ENCODE measurements around the gene DCLK2. TPM values are rescaled to one million over a fixed set of nuclear protein-coding genes. Genes with fewer than 3 reads are reported as not detected.

Gene DCLK2
- total RNA-seq, 1 donor from 2014 or later: 49.2 TPM

DNA sequence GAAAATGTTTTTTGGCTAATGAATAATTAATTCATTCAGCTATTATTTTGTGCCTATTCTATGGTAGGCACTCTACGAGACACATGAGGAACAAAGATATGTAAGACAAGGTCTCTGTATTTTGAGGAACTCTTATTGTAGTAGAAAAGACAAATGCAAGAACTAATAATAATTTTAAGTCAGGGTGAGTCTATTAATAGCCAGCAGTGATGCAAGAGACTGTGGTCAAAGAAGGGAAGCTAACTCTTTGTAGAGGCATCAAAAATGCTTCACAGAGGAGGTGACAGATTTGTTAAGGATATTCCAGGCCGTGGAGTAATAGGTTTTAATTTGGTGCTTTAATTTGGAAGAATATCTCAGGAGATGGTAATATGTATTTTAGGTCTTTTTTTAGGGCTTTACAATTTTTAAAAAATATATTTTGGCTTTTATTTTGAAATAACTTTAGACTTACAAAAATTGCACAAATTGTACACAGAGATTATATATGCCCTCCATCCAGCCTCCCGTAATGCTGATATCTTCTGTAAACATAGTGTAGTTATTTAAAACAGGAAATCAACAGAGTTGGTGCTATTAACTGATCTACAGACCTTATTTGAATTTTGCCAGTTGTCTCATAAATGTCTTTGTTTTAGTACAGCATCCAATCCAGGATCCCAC lies 48.1 kb downstream of the DCLK2 start:
- DNase-seq (ENCODE audit: low spot score in 2 of 2, unreplicated experiment in 2 of 2): no peak
- no peak for TF ChIP-seq CTCF (IDR thresholded peaks at IDR 0.05; ENCODE audit: unreplicated experiment)
- no peak overlapping the region for H3K4me3 Mint-ChIP-seq
- peaks cover 21% of the 10 kb centered on the region for H3K9me3 Mint-ChIP-seq
- H3K27me3 Mint-ChIP-seq (ENCODE audit: low read depth): no peaks in the 10 kb centered on the region
- peaks cover 15% of the 10 kb centered on the region for H3K4me1 Mint-ChIP-seq
- no peak overlapping the region for H3K27ac Mint-ChIP-seq
- H3K36me3 Mint-ChIP-seq: peaks cover 25% of the 10 kb centered on the region

- H3K36me3 Mint-ChIP-seq: peaks cover 20% of the 10 kb centered on the region
- H3K9me3 Mint-ChIP-seq: peaks cover 16% of the 10 kb centered on the region
- H3K27ac Mint-ChIP-seq: no peak overlapping the region
- peaks cover 15% of the 10 kb centered on the region for H3K4me1 Mint-ChIP-seq
- TF ChIP-seq CTCF (IDR thresholded peaks at IDR 0.05; ENCODE audit: unreplicated experiment): no peak
- no peaks in the 10 kb centered on the region for H3K27me3 Mint-ChIP-seq (ENCODE audit: low read depth)
- no peak for DNase-seq (ENCODE audit: low spot score in 2 of 2, unreplicated experiment in 2 of 2)
- H3K4me3 Mint-ChIP-seq: no peak overlapping the region
Observed at GRCh38 chr4:150126864-150127203, 48.6 kb downstream of the DCLK2 start.

DNA sequence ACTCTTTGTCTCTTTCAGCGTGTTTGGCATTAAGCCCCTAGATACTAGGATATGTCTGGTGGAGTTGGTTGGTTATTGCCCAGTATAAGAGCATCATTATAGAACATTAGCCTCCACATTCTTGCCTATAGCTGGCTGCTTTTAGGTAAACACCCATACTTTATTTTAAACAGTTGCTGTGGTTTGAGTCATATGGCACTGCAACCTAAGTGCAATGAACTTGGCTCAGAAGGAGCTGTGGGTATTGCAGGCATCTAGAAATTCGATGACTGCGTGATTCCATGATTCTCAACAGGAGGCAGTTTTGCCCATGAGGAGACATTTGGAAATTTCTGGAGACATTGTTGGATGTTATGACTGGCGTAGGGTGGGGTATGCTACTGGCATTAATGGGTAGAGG lies 49.5 kb downstream of the DCLK2 start:
- Mint-ChIP-seq H3K27ac (no peak overlapping the region), H3K27me3 (ENCODE audit: low read depth) (no peaks in the 10 kb centered on the region), H3K36me3 (peaks cover 13% of the 10 kb centered on the region), H3K4me1 (peaks cover 15% of the 10 kb centered on the region), H3K4me3 (no peak overlapping the region), H3K9me3 (peaks cover 9% of the 10 kb centered on the region)
- DNase-seq (ENCODE audit: low spot score in 2 of 2, unreplicated experiment in 2 of 2): no peak
- TF ChIP-seq CTCF (IDR thresholded peaks at IDR 0.05; ENCODE audit: unreplicated experiment): no peak

- Mint-ChIP-seq H3K27ac (no peak overlapping the region), H3K27me3 (ENCODE audit: low read depth) (no peaks in the 10 kb centered on the region), H3K9me3 (peaks cover 3% of the 10 kb centered on the region), H3K4me1 (peaks cover 31% of the 10 kb centered on the region), H3K36me3 (peaks cover 14% of the 10 kb centered on the region), H3K4me3 (no peak overlapping the region)
- no peak for TF ChIP-seq CTCF (IDR thresholded peaks at IDR 0.05; ENCODE audit: unreplicated experiment)
- no peak for DNase-seq (ENCODE audit: low spot score in 2 of 2, unreplicated experiment in 2 of 2)
Observed at GRCh38 chr4:150130933-150131332, 52.7 kb downstream of the DCLK2 start.

- Mint-ChIP-seq H3K4me3 (no peak overlapping the region), H3K27ac (no peak overlapping the region), H3K27me3 (ENCODE audit: low read depth) (no peaks in the 10 kb centered on the region), H3K4me1 (peaks cover 32% of the 10 kb centered on the region), H3K9me3 (peaks cover 8% of the 10 kb centered on the region), H3K36me3 (peaks cover 21% of the 10 kb centered on the region)
- no peak for TF ChIP-seq CTCF (IDR thresholded peaks at IDR 0.05; ENCODE audit: unreplicated experiment)
- DNase-seq (ENCODE audit: low spot score in 2 of 2, unreplicated experiment in 2 of 2): no peak
Observed at GRCh38 chr4:150131581-150132228, 53.5 kb downstream of the DCLK2 start.
